H1 (cell line): ENCODE measurements around the gene SUMF2. TPM values are rescaled to one million over a fixed set of nuclear protein-coding genes. Genes with fewer than 3 reads are reported as not detected.

Experiments used
- CTCF ChIA-PET: fragments of 300-600 bp; sonication (Branson Sonifier 250); formaldehyde crosslinking; loops from one replicate; lab custom pipeline; 2021; ENCODE audit not compliant: partially characterized antibody; lab: Charles Lee
- POLR2A ChIA-PET: fragments of 300-600 bp; sonication (Branson Sonifier 250); formaldehyde crosslinking; loops from one replicate; lab custom pipeline; 2021; ENCODE audit warnings: inconsistent platforms; ENCODE audit not compliant: partially characterized antibody; lab: Charles Lee
- DNase-seq, 2 experiments: peaks; one replicate each; pipeline versions ENCODE4 v3.0.0 to v3.0.0-alpha.2; 2010 to 2022; ENCODE audit warnings: low spot score in 2 of 2, low read depth in 1 of 2, mixed read lengths in 1 of 2
- FAIRE-seq: peaks from 2 replicates; lab custom pipeline; 2011; peaks lifted over from hg19 to GRCh38; lab: Jason Lieb, UNC
- H2AFZ ChIP-seq: 2 replicates; pipeline ENCODE4 v1.8.1; 2012; ENCODE audit warnings: low read length, inconsistent platforms
- H2AK5ac ChIP-seq: 2 replicates; pipeline ENCODE4 v1.6.1; 2013; ENCODE audit warnings: low read depth, low read length
- H2BK120ac ChIP-seq: replicated peaks from 2 replicates; pipeline ENCODE3; 2013; ENCODE audit warnings: low read depth, low read length, inconsistent platforms
- H2BK12ac ChIP-seq: 2 replicates; pipeline ENCODE4 v1.6.1; 2013; ENCODE audit warnings: low read depth, low read length
- H2BK15ac ChIP-seq: 2 replicates; pipeline ENCODE4 v1.6.1; 2013; ENCODE audit warnings: low read length
- H2BK20ac ChIP-seq: 2 replicates; pipeline ENCODE4 v1.6.1; 2013; ENCODE audit warnings: low read length
- H2BK5ac ChIP-seq: 2 replicates; pipeline ENCODE4 v1.6.1; 2013; ENCODE audit warnings: low read depth, low read length
- H3K14ac ChIP-seq: 2 replicates; pipeline ENCODE4 v1.6.1; 2013; ENCODE audit warnings: inconsistent platforms; ENCODE audit not compliant: insufficient read length
- H3K18ac ChIP-seq: 2 replicates; pipeline ENCODE4 v1.6.1; 2013; ENCODE audit warnings: low read length; ENCODE audit errors: extremely low read depth
- H3K23ac ChIP-seq: 2 replicates; pipeline ENCODE4 v1.6.1; 2013; ENCODE audit warnings: inconsistent platforms; ENCODE audit not compliant: insufficient read length
- H3K23me2 ChIP-seq: 2 replicates; pipeline ENCODE4 v1.6.1; 2013; ENCODE audit warnings: low read depth, low read length
- H3K27ac ChIP-seq: 2 replicates; pipeline ENCODE4 v1.6.1; 2011; ENCODE audit warnings: low read depth, low read length, inconsistent platforms
- H3K27me3 ChIP-seq, 4 experiments: replicated peaks in 1 of 4; 1 replicate in 1 of 4; 2 replicates in 3 of 4; pipeline versions ENCODE4 v1.6.1 to v1.8.1; 2011 to 2013; ENCODE audit warnings: low read length in 3 of 4, mild to moderate bottlenecking in 3 of 4, inconsistent platforms in 2 of 4, mixed read lengths in 2 of 4, moderate library complexity in 1 of 4; ENCODE audit not compliant: control insufficient read depth in 3 of 4, insufficient read depth in 3 of 4; ENCODE audit errors: extremely low read depth in 1 of 4
- H3K36me3 ChIP-seq, 4 experiments: 2 replicates each; pipeline versions ENCODE4 v1.6.1 to v1.8.1; 2011 to 2013; ENCODE audit warnings: mild to moderate bottlenecking in 4 of 4, low read length in 3 of 4, moderate library complexity in 2 of 4, control low read depth in 1 of 4, inconsistent platforms in 1 of 4; ENCODE audit not compliant: insufficient read depth in 4 of 4, control insufficient read depth in 2 of 4
- H3K4ac ChIP-seq: replicated peaks from 2 replicates; pipeline ENCODE3; 2013; ENCODE audit warnings: low read length, low read depth, mixed read lengths, inconsistent platforms; ENCODE audit not compliant: insufficient read length
- H3K4me1 ChIP-seq, 4 experiments: replicated peaks in 1 of 4; 1 replicate in 1 of 4; 2 replicates in 3 of 4; pipeline versions ENCODE4 v1.6.1 to v1.8.1; 2011 to 2013; ENCODE audit warnings: low read length in 3 of 4, inconsistent platforms in 2 of 4, mixed read lengths in 1 of 4; ENCODE audit not compliant: insufficient read depth in 4 of 4, control insufficient read depth in 3 of 4
- H3K4me2 ChIP-seq, 2 experiments: 2 replicates each; pipeline versions ENCODE4 v1.6.1 to v1.8.1; 2011 to 2013; ENCODE audit warnings: low read depth in 2 of 2, low read length in 2 of 2, control low read depth in 1 of 2, inconsistent platforms in 1 of 2, mild to moderate bottlenecking in 1 of 2; ENCODE audit not compliant: insufficient read depth in 1 of 2
- H3K4me3 ChIP-seq, 4 experiments: fragments of 200-600, 300-600 bp in 1 of 4; sonication (generic), shearing (Covaris generic), sonication (Bioruptor Twin) in 1 of 4; 2 replicates each; pipeline versions ENCODE4 v1.5.1 to v1.8.1; 2011 to 2016; ENCODE audit warnings: low read length in 4 of 4, low read depth in 3 of 4, control low read depth in 2 of 4, inconsistent platforms in 2 of 4, mild to moderate bottlenecking in 2 of 4, mixed read lengths in 1 of 4, moderate library complexity in 1 of 4; ENCODE audit not compliant: insufficient read depth in 2 of 4; ENCODE audit errors: extremely low read depth in 1 of 4
- H3K56ac ChIP-seq: replicated peaks from 2 replicates; pipeline ENCODE3; 2013; ENCODE audit warnings: low read depth, mild to moderate bottlenecking, mixed read lengths, low read length, inconsistent platforms; ENCODE audit not compliant: insufficient read length
- H3K79me1 ChIP-seq: 2 replicates; pipeline ENCODE4 v1.6.1; 2013; ENCODE audit warnings: low read depth, low read length, control low read depth
- H3K79me2 ChIP-seq, 2 experiments: 2 replicates each; pipeline versions ENCODE4 v1.6.1 to v1.8.1; 2012 to 2013; ENCODE audit warnings: low read length in 2 of 2, mild to moderate bottlenecking in 2 of 2, inconsistent platforms in 1 of 2; ENCODE audit not compliant: insufficient read depth in 2 of 2, control insufficient read depth in 1 of 2
- H3K9ac ChIP-seq, 4 experiments: replicated peaks in 1 of 4; 1 replicate in 1 of 4; 2 replicates in 3 of 4; pipeline versions ENCODE4 v1.6.1 to v1.8.1; 2011 to 2013; ENCODE audit warnings: low read depth in 3 of 4, low read length in 3 of 4, control low read depth in 2 of 4, mild to moderate bottlenecking in 2 of 4, moderate library complexity in 2 of 4, inconsistent platforms in 1 of 4; ENCODE audit errors: extremely low read depth in 1 of 4
- H3K9me3 ChIP-seq, 2 experiments: 2 replicates each; pipeline versions ENCODE4 v1.6.1 to v1.8.1; 2012 to 2013; ENCODE audit warnings: mild to moderate bottlenecking in 2 of 2, moderate library complexity in 2 of 2, control low read depth in 1 of 2, inconsistent platforms in 1 of 2, low read depth in 1 of 2, low read length in 1 of 2, mixed read lengths in 1 of 2; ENCODE audit not compliant: insufficient read depth in 2 of 2
- H4K20me1 ChIP-seq, 2 experiments: replicated peaks in 1 of 2; 2 replicates each; pipeline versions ENCODE3 to v1.8.1; 2011 to 2013; ENCODE audit warnings: inconsistent platforms in 2 of 2, low read length in 2 of 2, mild to moderate bottlenecking in 1 of 2; ENCODE audit not compliant: insufficient read depth in 2 of 2, control insufficient read depth in 1 of 2
- H4K5ac ChIP-seq: 2 replicates; pipeline ENCODE4 v1.6.1; 2013; ENCODE audit warnings: low read length, low read depth, mixed read lengths, inconsistent platforms; ENCODE audit not compliant: insufficient read length
- H4K8ac ChIP-seq: 2 replicates; pipeline ENCODE4 v1.8.0; 2013; ENCODE audit warnings: mild to moderate bottlenecking, moderate library complexity, low read length, inconsistent platforms; ENCODE audit not compliant: insufficient read depth; ENCODE audit errors: extremely low read depth
- H4K91ac ChIP-seq: replicated peaks from 2 replicates; pipeline ENCODE3; 2013; ENCODE audit warnings: low read length, mixed read lengths, inconsistent platforms; ENCODE audit not compliant: insufficient read length
- POLR2AphosphoS5 ChIP-seq: IDR thresholded peaks from 2 replicates; pipeline ENCODE4 v1.6.1; 2011; ENCODE audit warnings: low read depth, low read length
- RNF2 ChIP-seq: fragments of 200-900, 300-1000 bp; sonication (generic); IDR thresholded peaks from 2 replicates; pipeline ENCODE4 v1.7.1; 2016; ENCODE audit warnings: borderline replicate concordance, low read depth, mild to moderate bottlenecking, antibody characterized with exemption, low read length; ENCODE audit not compliant: poor library complexity, severe bottlenecking; ENCODE audit errors: missing control alignments
- SP1 ChIP-seq: IDR thresholded peaks from 2 replicates; pipeline ENCODE4 v1.6.1; 2011; ENCODE audit warnings: low read depth, low read length
- WGBS, 2 experiments: shearing (Covaris generic) in 1 of 2; methylation state at CpG; one replicate each; pipeline versions ENCODE4 v1.1.6 to v1.1.7; 2013 to 2015; ENCODE audit warnings: low lambda C conversion rate in 2 of 2, mixed read lengths in 2 of 2, inconsistent platforms in 1 of 2, low coverage in 1 of 2, missing lambda C conversion rate in 1 of 2; ENCODE audit not compliant: insufficient replicate concordance in 2 of 2, insufficient coverage in 1 of 2, insufficient read length in 1 of 2; ENCODE audit errors: extremely low coverage in 1 of 2, missing lambda C conversion rate in 1 of 2; 5-methylcytosine and 5-hydroxymethylcytosine counted together
- polyA plus RNA-seq, 7 experiments: library from polyadenylated mRNA; depleted of rRNA in 3 of 7; stranded (reverse) in 5 of 7; unstranded in 2 of 7; fragments of >200 nt in 5 of 7; fragments of 200-250 nt in 2 of 7; gene quantifications; 1 replicate in 5 of 7; 2 replicates in 1 of 7; 4 replicates in 1 of 7; pipeline versions ENCODE4 v1.2.1 to v1.2.3, GENCODE V29; 2011 to 2013; ENCODE audit warnings: missing spikeins in 2 of 7, mixed read lengths in 2 of 7
- total RNA-seq: library from RNA; stranded (reverse); fragmentation: NEBNext Ultra II Directional; extraction: Animal tissue kit (Norgen Biotek cat#: 25700); gene quantifications from 2 replicates; pipeline ENCODE4 v1.2.1, GENCODE V29; 2021

SUMF2 gene
- total and polyA plus RNA-seq, 2 of the 8 experiments (the other 6 are each of a cell fraction or from before 2014, with no cell fraction given) = 39.8 to 59.2 TPM

- H3K27ac ChIP-seq = peak overlapping the region; percentile 24; the same call in 1 of the 2 replicates
- H2BK5ac ChIP-seq = no peak overlapping the region
- no peak overlapping the region for H2BK20ac ChIP-seq
- H3K23me2 ChIP-seq = no peaks in the 10 kb centered on the region
- DNase-seq (no peak), FAIRE-seq (no peak)
- peaks cover 0 to 5% of the 10 kb centered on the region in 2 experiments; a peak in 2 of 4 replicates for H3K79me2 ChIP-seq
- H3K14ac ChIP-seq = no peak overlapping the region
- WGBS, 2 experiments = 84% methylated on average over 7 of the region's 7 CpGs; no CpG with 5 or more reads in 1 of the 2 experiments
- H4K8ac ChIP-seq = no peak overlapping the region
- peaks cover 0 to 6% (median 0%) of the 10 kb centered on the region in 4 experiments; a peak in 1 of 7 replicates for H3K4me1 ChIP-seq
- peak overlapping the region; percentile 41 to 75; a peak in 3 of 4 replicates for H3K4me2 ChIP-seq
- no peaks in the 10 kb centered on the region for H3K9me3 ChIP-seq
- H3K79me1 ChIP-seq = no peaks in the 10 kb centered on the region
- no peak overlapping the region for H3K23ac ChIP-seq
- ChIA-PET POLR2A (interaction anchor here (1.0 to 44.4 kb wide), 9 partner anchors 9 to 98 kb away, joined by 3 to 869 read pairs (median 7); partner anchors contain the start of genes CCT6A and PSPH), CTCF (interaction anchor here (0.6 kb wide), 1 partner anchor 15 kb away, joined by 3 read pairs; no protein-coding TSS in a partner anchor)
- no peak overlapping the region for H2AK5ac ChIP-seq
- no peak overlapping the region for H2BK12ac ChIP-seq
- no peak overlapping the region for H3K4ac ChIP-seq
- no peak overlapping the region for H3K18ac ChIP-seq
- H3K27me3 ChIP-seq = no peaks in the 10 kb centered on the region
- peaks cover 15 to 56% (median 43%) of the 10 kb centered on the region in 4 experiments for H3K36me3 ChIP-seq
- no peak overlapping the region for H4K91ac ChIP-seq
- H3K4me3 ChIP-seq = peak overlapping the region in 2 of 4 experiments; percentile 76 to 83; a peak in 4 of 8 replicates
- H4K5ac ChIP-seq = no peak overlapping the region
- TF ChIP-seq SP1 = peak; percentile 6; the same call in 1 of the 2 replicates
- TF ChIP-seq POLR2AphosphoS5 = peak; percentile 52; the same call in 1 of the 2 replicates
- TF ChIP-seq RNF2 = no peak
- H4K20me1 ChIP-seq = no peaks in the 10 kb centered on the region
- no peak overlapping the region for H3K56ac ChIP-seq
- H2AFZ ChIP-seq = no peak overlapping the region
- peak overlapping the region in 1 of 4 experiments; percentile 88; a peak in 1 of 7 replicates for H3K9ac ChIP-seq
- H2BK15ac ChIP-seq = no peak overlapping the region
- H2BK120ac ChIP-seq = no peak overlapping the region
These were observed 595 bp upstream of the SUMF2 start for GRCh38 chr7:56063500-56063881.
